Renal cortex interstitium (tissue), 11 donors: ENCODE results near the gene CMTM5. TPM values are rescaled to one million over a fixed set of nuclear protein-coding genes. Genes with fewer than 3 reads are reported as not detected.
"Not testable (repeated sequence)": the region's sequence is repeated elsewhere in the genome, so short reads cannot be mapped to it uniquely, and the experiment has no call there.

Source experiments
- DNase-seq, 11 donors: peaks; one replicate each; pipeline ENCODE4 v3.0.0-alpha.2; 2013; ENCODE audit warnings: low read depth in 9 of 11, low spot score in 4 of 11; ENCODE audit errors: extremely low read depth in 1 of 11
- polyA plus RNA-seq, 3 donors: library from polyadenylated mRNA; unstranded; fragments of 120-200 nt; gene quantifications; one replicate each; pipeline ENCODE4 v1.2.1, GENCODE V29; 2013; ENCODE audit not compliant: insufficient read length in 3 of 3

CMTM5 gene
- polyA plus RNA-seq, 3 donors, result 1.5 to 2.8 (median 2.3) TPM

DNA sequence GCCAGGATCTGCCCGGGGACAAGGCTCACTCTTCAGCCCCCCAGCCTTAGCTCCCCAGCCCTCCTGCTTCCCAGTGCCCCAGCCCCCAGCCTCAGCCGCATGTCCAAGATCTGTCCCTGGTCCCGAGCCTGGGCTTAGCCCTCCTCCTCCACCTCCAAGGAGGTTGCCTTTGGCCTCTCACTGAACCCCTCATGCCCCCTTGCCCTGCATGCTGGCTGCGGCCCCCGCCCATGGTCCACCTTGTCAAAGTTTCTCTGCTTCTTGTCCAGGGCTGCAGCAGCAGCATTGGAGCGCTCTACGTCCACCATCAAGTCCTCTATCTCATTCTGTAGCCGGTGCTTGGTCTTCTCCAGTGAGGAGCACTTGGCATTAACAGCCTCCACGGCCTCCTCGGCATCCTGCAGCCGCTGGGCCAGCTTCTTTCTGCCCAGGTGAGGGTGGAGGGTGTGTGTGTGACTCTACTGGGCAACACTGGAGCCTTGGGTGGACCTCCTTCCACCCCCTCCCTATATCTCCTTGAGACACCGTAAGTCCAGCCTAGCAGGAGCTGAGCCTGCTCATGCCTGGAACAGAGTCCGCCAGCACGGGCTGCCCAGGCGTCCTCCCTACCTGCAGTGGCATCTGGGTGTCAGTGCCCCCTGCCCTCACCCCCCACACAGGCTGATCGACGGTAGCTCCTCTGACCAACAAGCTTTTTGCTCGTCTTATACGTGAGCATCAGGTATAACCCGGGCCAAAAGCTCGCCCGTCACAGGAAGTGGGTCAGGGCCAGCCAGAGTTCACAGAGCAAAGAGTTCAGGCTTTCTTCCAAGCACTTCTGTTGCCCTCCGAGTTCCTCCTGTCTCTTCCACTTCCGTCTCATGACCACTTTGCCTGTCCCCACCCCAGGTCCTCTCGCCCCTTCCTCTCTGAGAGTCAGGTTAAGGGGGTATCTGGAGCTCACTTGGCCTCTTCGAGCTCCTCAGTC is 11.4 kb downstream of the CMTM5 start:
- DNase-seq, result no peak

DNA sequence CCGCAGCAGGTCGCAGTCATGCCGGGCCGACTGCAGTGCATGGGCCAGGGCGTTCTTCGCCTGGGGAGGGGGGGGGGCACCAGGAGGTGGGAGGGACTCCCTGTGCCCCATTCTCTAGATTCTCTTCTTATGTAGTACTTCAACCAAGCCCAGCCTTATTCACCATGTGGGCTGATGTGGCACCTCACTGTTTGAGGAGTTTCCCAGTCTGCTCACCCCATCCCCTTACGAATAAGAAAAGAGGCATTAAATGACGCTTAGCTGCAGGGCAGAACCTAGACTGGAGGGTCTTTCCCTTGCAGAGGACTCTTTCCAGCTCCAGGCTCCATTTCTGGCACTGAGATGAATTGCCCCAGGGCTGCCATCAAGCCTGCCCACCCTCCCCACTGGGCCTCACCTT is 12.2 kb downstream of the CMTM5 start:
- DNase-seq, result no peak

DNA sequence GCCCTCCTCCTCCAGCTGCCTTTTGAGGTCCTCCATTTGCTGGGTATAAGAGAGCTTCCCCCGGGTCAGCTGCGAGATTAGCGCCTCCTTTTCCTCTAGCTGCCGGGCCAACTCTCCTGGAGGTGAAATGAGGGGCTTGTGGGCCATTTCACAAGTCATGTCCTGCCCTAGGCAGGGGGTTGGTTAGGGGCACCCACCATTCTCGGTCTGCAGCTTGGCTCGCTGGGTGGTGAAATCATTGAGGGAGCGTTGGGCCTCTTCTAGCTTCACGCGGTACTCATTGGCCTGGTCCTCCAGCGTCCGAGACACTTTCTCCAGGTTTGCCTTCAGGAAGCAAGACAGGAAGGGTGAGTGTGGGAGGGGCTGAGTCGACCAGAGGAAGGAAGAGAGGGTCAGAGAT is 12.6 kb downstream of the CMTM5 start:
- DNase-seq, result no peak

DNA sequence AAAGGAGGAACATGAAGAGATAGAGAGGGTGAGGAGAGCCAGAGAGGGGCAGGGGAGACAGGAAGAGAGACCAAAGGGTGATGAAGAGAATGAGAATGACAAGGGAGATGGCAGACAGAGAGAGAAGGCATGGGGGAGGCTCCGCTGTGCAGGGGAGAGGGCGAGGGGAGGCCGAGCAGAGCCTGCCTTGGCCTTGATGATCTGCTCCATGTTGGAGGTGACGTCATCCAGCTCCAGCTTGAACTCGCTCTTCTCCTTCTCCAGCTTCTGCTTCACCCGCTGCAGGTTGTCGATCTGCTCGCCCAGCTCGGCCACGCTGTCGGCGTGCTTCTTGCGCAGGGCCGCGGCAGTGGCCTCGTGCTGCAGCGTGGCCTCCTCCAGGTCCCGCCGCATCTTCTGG is 13.0 kb downstream of the CMTM5 start:
- not testable (repeated sequence) for DNase-seq

DNA sequence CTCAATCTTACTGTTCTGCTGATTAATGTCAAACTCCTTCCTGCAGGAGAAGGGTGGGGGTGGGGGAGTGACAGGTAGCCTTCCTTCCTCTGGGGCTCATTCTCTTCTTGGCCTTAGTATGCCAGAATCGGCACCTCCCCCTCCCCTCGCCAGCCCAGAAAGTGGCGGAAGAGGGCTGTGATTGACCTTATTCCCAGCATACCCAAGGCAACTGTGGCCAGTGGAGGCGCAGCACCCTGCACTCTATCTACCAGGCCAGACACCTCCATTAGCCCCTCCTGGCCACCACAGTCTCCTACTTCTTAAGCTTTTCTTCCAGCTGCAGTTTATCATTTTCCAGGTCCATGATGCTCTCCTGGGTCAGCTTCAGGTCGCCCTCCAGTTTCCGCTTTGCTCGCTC is 15.8 kb downstream of the CMTM5 start:
- DNase-seq, result no peak

DNA sequence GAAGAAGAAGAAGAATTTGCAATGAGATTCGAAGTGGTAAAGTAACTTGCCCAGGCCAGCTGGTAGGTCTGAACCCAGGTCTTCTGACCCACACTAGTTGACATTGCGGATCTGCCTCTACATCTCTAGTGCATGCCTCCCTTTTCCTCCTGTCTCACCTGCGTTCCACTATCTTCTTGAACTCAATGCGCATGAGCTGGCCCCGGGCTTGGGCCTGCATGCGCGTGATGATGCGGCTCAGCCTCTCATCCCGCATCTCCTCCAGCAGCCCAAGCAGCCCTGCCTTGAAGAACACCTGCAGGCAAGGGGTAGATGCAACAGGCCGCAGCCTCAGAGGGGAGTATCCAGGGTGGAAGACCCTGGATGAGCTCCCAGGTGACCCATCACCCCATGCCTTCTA is 19.3 kb downstream of the CMTM5 start:
- no peak for DNase-seq

- DNase-seq, result no peak
Measured at GRCh38 chr14:23396781-23397407, 20.0 kb downstream of the CMTM5 start.

DNA sequence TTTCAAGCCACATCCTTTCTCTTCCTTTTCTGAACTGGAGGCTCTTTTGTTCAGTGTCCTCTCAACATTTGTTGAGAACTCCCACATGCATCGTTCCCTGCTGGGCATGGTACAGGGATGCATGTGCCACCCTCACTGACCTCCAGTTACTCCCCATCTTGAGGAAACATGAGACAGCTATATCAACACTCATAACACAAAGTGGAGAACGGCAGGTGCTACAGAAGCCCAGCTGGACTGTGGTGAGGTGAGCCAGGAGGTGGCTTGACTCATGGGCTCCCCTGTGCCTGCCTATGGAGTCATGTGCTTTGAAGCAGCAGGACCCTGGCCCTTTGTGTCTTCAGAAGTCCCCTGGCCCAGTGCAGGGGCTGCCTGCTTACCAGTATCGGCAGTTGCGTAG is 21.5 kb downstream of the CMTM5 start:
- no peak for DNase-seq

DNA sequence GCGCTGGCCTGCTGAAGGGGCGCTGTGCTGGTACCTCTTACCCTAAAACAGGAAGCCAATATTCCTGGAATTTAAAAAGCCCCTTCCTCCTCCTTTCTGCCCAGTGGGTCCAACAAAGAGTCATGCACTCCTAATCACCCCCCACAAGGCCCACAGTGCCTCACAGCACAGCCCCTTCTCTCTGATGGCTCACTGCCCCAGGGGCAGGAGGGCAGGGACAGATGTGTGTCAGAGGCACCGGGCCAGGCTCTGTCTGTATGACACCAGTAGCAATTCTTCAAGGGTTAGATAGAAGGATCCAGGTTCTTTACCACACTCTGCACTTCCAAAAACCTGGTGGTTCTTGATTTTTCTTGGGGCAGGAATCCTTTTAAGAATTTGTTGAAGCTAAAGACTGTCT is 22.3 kb downstream of the CMTM5 start:
- no peak for DNase-seq

DNA sequence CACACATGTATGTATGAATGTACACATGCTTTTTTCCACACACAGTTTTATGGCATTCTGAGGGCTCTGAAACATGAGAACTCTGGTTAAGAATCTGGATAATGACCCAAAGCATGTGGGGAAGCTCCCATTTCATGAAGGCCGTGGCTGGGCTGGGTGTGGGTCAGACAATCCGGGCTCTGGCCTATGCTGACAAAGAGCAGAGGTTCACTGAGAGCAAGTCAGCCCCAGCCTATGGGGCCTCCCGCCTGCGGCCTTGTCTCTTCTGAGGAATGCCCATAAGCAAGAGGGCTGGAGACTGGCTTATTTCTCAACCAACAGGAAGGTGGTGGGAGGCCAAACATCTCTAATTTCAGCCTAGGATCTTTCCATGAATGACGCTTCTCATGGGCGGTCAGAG is 22.7 kb downstream of the CMTM5 start:
- DNase-seq, result peak in 2 of 11 donors; percentile 6 to 8

DNA sequence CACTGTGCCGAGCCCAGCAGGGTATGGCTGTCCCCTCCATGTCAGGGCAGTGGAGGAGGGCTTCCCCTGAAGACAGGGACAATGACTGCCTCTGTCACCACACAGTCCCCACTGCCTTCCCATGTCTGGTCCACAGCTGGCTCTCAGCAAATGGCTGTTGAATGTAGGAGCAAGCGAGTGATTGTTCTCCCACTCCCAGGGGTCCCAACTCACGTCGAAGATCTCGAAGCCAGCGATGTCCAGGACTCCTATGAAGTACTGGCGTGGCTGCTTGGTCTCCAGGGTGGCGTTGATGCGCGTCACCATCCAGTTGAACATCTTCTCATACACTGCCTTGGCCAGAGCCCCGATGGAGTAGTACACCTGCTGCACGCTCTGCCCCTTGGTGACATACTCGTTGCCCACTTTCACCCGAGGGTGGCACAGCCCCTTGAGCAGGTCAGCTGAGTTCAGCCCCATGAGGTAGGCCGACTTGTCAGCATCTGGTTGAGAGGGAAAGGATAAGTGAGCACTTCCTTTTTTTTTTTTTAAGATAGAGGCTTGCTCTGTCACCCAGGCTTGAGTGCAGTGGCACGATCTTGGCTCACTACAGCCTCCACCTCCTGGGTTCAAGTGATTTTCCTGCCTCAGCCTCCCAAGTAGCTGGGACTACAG is 23.8 kb downstream of the CMTM5 start:
- DNase-seq, result not testable (repeated sequence)

DNA sequence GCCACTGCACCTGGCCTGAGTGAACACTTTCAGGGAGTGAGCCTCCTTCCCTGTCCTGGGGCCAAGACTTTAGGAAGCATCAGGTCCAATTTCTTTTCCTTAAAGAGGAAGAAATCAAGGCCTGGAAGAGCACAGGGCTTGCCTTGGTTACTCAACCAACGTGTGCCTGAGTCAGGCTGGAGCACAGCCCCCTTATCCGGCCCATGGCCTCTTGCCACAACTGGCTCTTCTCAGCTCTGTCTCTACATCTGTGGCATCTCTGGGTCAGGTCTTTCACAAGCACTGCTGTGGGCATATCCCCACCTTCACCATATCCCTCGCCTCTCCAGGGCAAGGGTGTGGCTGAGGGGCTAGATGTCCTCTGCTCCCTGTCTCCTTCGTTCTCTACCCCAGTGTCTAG is 24.4 kb downstream of the CMTM5 start:
- no peak for DNase-seq

DNA sequence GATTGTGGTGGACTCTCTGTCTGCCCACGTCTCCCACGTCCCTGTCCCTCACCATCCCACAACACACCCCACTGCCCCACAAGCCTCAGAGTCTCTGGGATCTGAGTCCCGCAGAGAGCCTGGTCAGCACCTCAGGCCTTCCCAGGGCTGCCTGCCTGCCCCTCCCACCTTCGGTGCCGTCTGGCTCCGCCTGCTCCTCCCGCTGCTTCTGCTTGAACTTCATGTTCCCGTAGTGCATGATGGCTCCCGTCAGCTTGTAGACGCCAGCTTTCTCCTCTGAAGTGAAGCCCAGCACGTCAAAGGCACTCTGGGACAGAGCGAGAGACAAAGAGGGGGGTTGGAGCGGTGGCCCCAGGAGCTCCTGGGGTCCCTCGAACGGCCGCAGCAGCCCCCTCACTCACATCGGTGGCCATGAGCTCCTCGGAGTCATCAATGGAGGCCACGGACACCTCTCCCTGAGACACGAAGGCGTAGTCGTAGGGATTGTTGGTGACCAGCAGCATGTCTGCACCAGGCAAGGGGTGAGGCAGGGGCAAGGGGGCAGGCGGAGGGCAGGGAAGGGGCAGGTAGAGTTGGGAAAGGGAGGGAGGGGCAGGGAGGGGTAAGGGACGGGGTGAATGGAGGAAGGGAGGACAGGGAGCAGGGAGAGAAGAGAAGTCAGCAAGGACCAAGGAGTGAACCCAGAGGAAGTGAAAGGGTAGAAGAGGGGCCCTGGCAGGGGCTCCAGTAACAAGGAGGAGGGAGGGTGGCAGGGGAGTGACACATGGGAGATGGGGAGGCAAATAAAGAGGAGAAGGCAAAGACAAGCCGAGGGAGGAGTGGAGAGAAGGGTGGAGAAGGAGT is 25.7 kb downstream of the CMTM5 start:
- no peak for DNase-seq

GRCh38 chr14:23403139-23403438 is 26.2 kb downstream of the CMTM5 start:
- no peak for DNase-seq

DNA sequence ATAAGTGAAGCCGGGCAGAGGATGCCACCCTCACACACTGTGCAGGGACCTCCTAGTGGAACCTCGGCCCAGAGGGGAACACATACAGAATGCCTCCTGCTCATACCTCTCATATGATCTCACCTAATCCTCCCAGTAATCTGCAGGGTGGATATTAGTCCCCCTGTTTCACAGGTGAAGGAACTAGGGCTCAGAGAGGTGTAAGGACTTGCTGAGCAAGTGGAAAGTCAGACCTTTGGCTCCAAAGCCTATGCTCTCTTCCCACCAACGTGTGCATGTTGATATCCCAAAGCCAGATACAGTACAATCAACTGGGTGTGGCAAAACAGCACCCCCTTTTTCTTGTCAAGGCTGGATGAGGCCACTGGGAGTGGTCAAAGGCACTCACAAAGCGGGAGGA is 27.1 kb downstream of the CMTM5 start:
- no peak for DNase-seq

- DNase-seq, result no peak
Measured at GRCh38 chr14:23404331-23404900, 27.6 kb downstream of the CMTM5 start.

DNA sequence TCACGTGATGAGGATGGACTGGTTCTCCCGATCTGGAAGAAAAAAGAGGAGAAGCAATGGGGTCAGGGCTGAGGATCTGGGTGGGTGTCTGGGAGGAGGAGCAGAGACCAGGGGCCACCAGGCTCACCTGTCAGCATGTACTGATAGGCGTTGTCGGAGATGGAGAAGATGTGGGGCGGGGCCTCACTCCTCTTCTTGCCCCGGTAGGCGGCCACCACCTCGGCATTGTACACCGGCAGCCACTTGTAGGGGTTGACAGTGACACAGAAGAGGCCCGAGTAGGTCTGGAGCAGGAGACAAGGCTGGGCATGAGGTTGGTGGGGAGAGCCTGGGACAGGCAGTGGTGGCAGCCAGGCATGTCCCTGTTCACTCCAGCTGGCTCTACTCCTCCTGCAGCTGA is 28.2 kb downstream of the CMTM5 start:
- no peak for DNase-seq

DNA sequence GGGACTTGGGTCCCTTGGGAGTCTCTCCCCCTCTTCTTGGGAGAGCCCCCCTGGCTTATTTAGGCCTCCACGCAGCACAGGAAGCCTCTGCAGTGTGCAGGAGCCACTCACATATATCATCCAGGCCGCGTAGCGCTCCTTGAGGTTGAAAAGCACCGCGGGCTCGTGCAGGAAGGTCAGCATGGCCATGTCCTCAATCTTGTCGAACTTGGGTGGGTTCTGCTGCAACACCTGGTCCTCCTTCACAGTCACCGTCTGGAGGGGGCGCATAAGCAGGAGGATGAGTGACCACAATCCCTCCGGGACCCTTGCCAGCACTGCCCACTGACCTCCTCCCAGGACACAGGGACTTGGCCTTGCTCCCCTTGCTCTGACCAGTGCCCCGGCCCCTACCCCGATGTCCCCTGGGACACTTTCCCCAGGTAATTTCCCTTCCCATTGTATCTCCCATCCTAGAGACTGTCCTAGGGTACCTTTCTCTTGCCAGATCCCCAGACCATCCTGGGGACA is 28.7 kb downstream of the CMTM5 start:
- DNase-seq, result no peak

DNA sequence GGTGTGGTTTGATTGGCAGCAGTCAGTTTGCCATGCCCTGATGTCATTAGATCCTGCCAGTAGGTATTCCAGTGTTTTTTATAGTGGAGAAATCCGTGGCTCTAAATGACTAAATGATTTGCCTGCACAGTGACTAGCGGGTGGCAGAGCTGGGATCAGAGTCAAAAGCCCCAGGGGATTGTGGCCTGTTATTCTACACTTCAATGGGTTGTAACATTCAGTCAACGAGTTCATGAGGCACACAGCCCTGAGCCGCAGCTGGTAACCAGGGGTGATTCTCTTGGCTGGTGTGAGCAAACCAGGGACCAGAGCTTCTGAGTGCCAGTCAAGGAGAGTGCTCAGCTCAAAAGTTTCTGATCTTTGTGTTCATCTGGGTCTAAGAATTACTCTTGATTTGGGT is 29.4 kb downstream of the CMTM5 start:
- no peak for DNase-seq
